ENCODE measurements around the gene VOPP1. TPM values are rescaled to one million over a fixed set of nuclear protein-coding genes. Genes with fewer than 3 reads are reported as not detected.
A peak's percentile ranks its signal among the peaks of the same experiment; 100 is the strongest.

VOPP1 gene
- total RNA-seq, 2 experiments from 2014 or later, result 51.4 to 52.7 TPM

- ChIA-PET CTCF (no interaction called here), POLR2A (no interaction called here)
- Mint-ChIP-seq H3K9me3 (no peaks in the 10 kb centered on the region), H3K27me3 (no peaks in the 10 kb centered on the region), H3K4me1 (peaks cover 5% of the 10 kb centered on the region), H3K4me3 (no peak overlapping the region), H3K27ac (no peak overlapping the region), H3K36me3 (ENCODE audit: low read depth) (peaks cover 5% of the 10 kb centered on the region)
- no peak for DNase-seq
Measured at GRCh38 chr7:55496906-55497305, 75.4 kb downstream of the VOPP1 start.

- H3K27me3 Mint-ChIP-seq, result no peaks in the 10 kb centered on the region
- no peaks in the 10 kb centered on the region for H3K9me3 Mint-ChIP-seq
- no peak overlapping the region for H3K27ac Mint-ChIP-seq
- CTCF ChIA-PET, result no interaction called here
- H3K36me3 Mint-ChIP-seq (ENCODE audit: low read depth), result peaks cover 5% of the 10 kb centered on the region
- no peak overlapping the region for H3K4me3 Mint-ChIP-seq
- POLR2A ChIA-PET, result no interaction called here
- DNase-seq, result no peak
- peaks cover 5% of the 10 kb centered on the region for H3K4me1 Mint-ChIP-seq
Measured at GRCh38 chr7:55494951-55495350, 77.4 kb downstream of the VOPP1 start.

GRCh38 chr7:55493408-55493807, 78.9 kb downstream of the VOPP1 start:
- H3K4me3 Mint-ChIP-seq, result no peak overlapping the region
- H3K9me3 Mint-ChIP-seq, result no peaks in the 10 kb centered on the region
- H3K27me3 Mint-ChIP-seq, result no peaks in the 10 kb centered on the region
- H3K4me1 Mint-ChIP-seq, result peaks cover 10% of the 10 kb centered on the region
- no peak overlapping the region for H3K27ac Mint-ChIP-seq
- ChIA-PET POLR2A (no interaction called here), CTCF (no interaction called here)
- DNase-seq, result no peak
- H3K36me3 Mint-ChIP-seq (ENCODE audit: low read depth), result peaks cover 18% of the 10 kb centered on the region

GRCh38 chr7:55491346-55491745, 81.0 kb downstream of the VOPP1 start:
- Mint-ChIP-seq H3K4me3 (no peak overlapping the region), H3K9me3 (no peaks in the 10 kb centered on the region), H3K36me3 (ENCODE audit: low read depth) (peaks cover 29% of the 10 kb centered on the region), H3K4me1 (peaks cover 10% of the 10 kb centered on the region), H3K27ac (no peak overlapping the region), H3K27me3 (no peaks in the 10 kb centered on the region)
- no peak for DNase-seq
- ChIA-PET CTCF (no interaction called here), POLR2A (no interaction called here)

- Mint-ChIP-seq H3K4me3 (no peak overlapping the region), H3K27me3 (no peaks in the 10 kb centered on the region), H3K9me3 (no peaks in the 10 kb centered on the region), H3K36me3 (ENCODE audit: low read depth) (peaks cover 29% of the 10 kb centered on the region), H3K27ac (no peak overlapping the region), H3K4me1 (peaks cover 10% of the 10 kb centered on the region)
- DNase-seq, result no peak
- CTCF ChIA-PET, result no interaction called here
- POLR2A ChIA-PET, result no interaction called here
Measured at GRCh38 chr7:55490099-55490498, 82.2 kb downstream of the VOPP1 start.

GRCh38 chr7:55489552-55489951, 82.8 kb downstream of the VOPP1 start:
- no peaks in the 10 kb centered on the region for H3K27me3 Mint-ChIP-seq
- H3K36me3 Mint-ChIP-seq (ENCODE audit: low read depth), result peaks cover 29% of the 10 kb centered on the region
- H3K27ac Mint-ChIP-seq, result no peak overlapping the region
- no peak for DNase-seq
- POLR2A ChIA-PET, result no interaction called here
- peaks cover 11% of the 10 kb centered on the region for H3K4me1 Mint-ChIP-seq
- no peak overlapping the region for H3K4me3 Mint-ChIP-seq
- H3K9me3 Mint-ChIP-seq, result no peaks in the 10 kb centered on the region
- CTCF ChIA-PET, result no interaction called here

- ChIA-PET CTCF (no interaction called here), POLR2A (no interaction called here)
- Mint-ChIP-seq H3K27me3 (no peaks in the 10 kb centered on the region), H3K36me3 (ENCODE audit: low read depth) (peaks cover 29% of the 10 kb centered on the region), H3K4me1 (peaks cover 14% of the 10 kb centered on the region), H3K9me3 (no peaks in the 10 kb centered on the region), H3K27ac (no peak overlapping the region), H3K4me3 (no peak overlapping the region)
- DNase-seq, result no peak
Measured at GRCh38 chr7:55488804-55489340, 83.4 kb downstream of the VOPP1 start.

GRCh38 chr7:55488216-55488615, 84.1 kb downstream of the VOPP1 start:
- peaks cover 18% of the 10 kb centered on the region for H3K4me1 Mint-ChIP-seq
- H3K27ac Mint-ChIP-seq, result no peak overlapping the region
- H3K36me3 Mint-ChIP-seq (ENCODE audit: low read depth), result peaks cover 27% of the 10 kb centered on the region
- no peak for DNase-seq
- H3K4me3 Mint-ChIP-seq, result no peak overlapping the region
- H3K9me3 Mint-ChIP-seq, result no peaks in the 10 kb centered on the region
- ChIA-PET CTCF (no interaction called here), POLR2A (no interaction called here)
- no peaks in the 10 kb centered on the region for H3K27me3 Mint-ChIP-seq

- ChIA-PET POLR2A (no interaction called here), CTCF (interaction anchor here (0.6 kb wide), 1 partner anchor 207 kb away, joined by 3 read pairs; no protein-coding TSS in a partner anchor)
- no peak for DNase-seq
- peaks cover 25% of the 10 kb centered on the region for H3K4me1 Mint-ChIP-seq
- H3K36me3 Mint-ChIP-seq (ENCODE audit: low read depth), result peaks cover 25% of the 10 kb centered on the region
- H3K27me3 Mint-ChIP-seq, result no peaks in the 10 kb centered on the region
- H3K9me3 Mint-ChIP-seq, result no peaks in the 10 kb centered on the region
- H3K27ac Mint-ChIP-seq, result no peak overlapping the region
- no peak overlapping the region for H3K4me3 Mint-ChIP-seq
Measured at GRCh38 chr7:55486991-55487390, 85.3 kb downstream of the VOPP1 start.

- POLR2A ChIA-PET, result interaction anchor here (1.2 kb wide), 1 partner anchor 47 kb away, joined by 3 read pairs; no protein-coding TSS in a partner anchor
- H3K36me3 Mint-ChIP-seq (ENCODE audit: low read depth), result peaks cover 25% of the 10 kb centered on the region
- H3K4me1 Mint-ChIP-seq, result peaks cover 25% of the 10 kb centered on the region
Measured at GRCh38 chr7:55486192-55486590, 86.1 kb downstream of the VOPP1 start.

GRCh38 chr7:55485501-55486191, 86.7 kb downstream of the VOPP1 start:
- H3K9me3 Mint-ChIP-seq, result no peaks in the 10 kb centered on the region
- no peak overlapping the region for H3K4me3 Mint-ChIP-seq
- H3K4me1 Mint-ChIP-seq, result peaks cover 29% of the 10 kb centered on the region
- H3K27me3 Mint-ChIP-seq, result no peaks in the 10 kb centered on the region
- no peak for DNase-seq
- ChIA-PET POLR2A (interaction anchor here (1.2 kb wide), 1 partner anchor 48 kb away, joined by 3 read pairs; no protein-coding TSS in a partner anchor), CTCF (no interaction called here)
- H3K36me3 Mint-ChIP-seq (ENCODE audit: low read depth), result peaks cover 28% of the 10 kb centered on the region
- H3K27ac Mint-ChIP-seq, result no peak overlapping the region

More at GRCh38 chr7:55486192-55486590, 86.1 kb downstream of the VOPP1 start:
- CTCF ChIA-PET, result no interaction called here
- H3K27me3 Mint-ChIP-seq, result no peaks in the 10 kb centered on the region
- H3K27ac Mint-ChIP-seq, result no peak overlapping the region
- no peak for DNase-seq
- H3K9me3 Mint-ChIP-seq, result no peaks in the 10 kb centered on the region
- no peak overlapping the region for H3K4me3 Mint-ChIP-seq

GRCh38 chr7:55484834-55485233, 87.5 kb downstream of the VOPP1 start:
- POLR2A ChIA-PET, result no interaction called here
- Mint-ChIP-seq H3K4me3 (no peak overlapping the region), H3K27ac (no peak overlapping the region), H3K27me3 (no peaks in the 10 kb centered on the region), H3K9me3 (no peaks in the 10 kb centered on the region), H3K4me1 (peaks cover 30% of the 10 kb centered on the region), H3K36me3 (ENCODE audit: low read depth) (peaks cover 29% of the 10 kb centered on the region)
- CTCF ChIA-PET, result no interaction called here
- no peak for DNase-seq

- no peak overlapping the region for H3K4me3 Mint-ChIP-seq
- H3K4me1 Mint-ChIP-seq, result peaks cover 29% of the 10 kb centered on the region
- POLR2A ChIA-PET, result no interaction called here
- no peak for DNase-seq
- CTCF ChIA-PET, result no interaction called here
- no peaks in the 10 kb centered on the region for H3K9me3 Mint-ChIP-seq
- H3K27me3 Mint-ChIP-seq, result no peaks in the 10 kb centered on the region
- H3K36me3 Mint-ChIP-seq (ENCODE audit: low read depth), result peaks cover 23% of the 10 kb centered on the region
- no peak overlapping the region for H3K27ac Mint-ChIP-seq
Measured at GRCh38 chr7:55484241-55484640, 88.1 kb downstream of the VOPP1 start.

- Mint-ChIP-seq H3K27ac (no peak overlapping the region), H3K4me1 (peaks cover 20% of the 10 kb centered on the region), H3K4me3 (no peak overlapping the region), H3K36me3 (ENCODE audit: low read depth) (peaks cover 17% of the 10 kb centered on the region), H3K27me3 (no peaks in the 10 kb centered on the region), H3K9me3 (no peaks in the 10 kb centered on the region)
- POLR2A ChIA-PET, result no interaction called here
- CTCF ChIA-PET, result no interaction called here
- DNase-seq, result peak; percentile 13
Measured at GRCh38 chr7:55483046-55483445, 89.3 kb downstream of the VOPP1 start.
